ENCODE data around the gene LRRC14B.
"Not testable (repeated sequence)": the region's sequence is repeated elsewhere in the genome, so short reads cannot be mapped to it uniquely, and the experiment has no call there.

LRRC14B gene

DNA sequence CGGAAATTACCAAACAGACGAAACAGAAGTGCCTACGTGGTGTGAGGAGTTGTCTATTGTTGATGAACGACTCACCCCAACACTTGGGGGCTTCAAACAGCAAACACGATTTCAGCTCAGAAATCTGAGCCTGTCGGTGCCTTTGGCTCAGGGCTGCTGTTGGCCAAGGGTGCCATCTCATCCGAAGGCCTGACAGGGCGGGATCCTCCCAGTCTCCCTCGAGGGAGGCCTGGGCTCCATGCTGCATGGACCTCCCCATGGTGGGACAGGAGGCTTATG lies 1.3 kb downstream of the LRRC14B start:
- no peak for DNase-seq (ENCODE audit: low spot score)

DNA sequence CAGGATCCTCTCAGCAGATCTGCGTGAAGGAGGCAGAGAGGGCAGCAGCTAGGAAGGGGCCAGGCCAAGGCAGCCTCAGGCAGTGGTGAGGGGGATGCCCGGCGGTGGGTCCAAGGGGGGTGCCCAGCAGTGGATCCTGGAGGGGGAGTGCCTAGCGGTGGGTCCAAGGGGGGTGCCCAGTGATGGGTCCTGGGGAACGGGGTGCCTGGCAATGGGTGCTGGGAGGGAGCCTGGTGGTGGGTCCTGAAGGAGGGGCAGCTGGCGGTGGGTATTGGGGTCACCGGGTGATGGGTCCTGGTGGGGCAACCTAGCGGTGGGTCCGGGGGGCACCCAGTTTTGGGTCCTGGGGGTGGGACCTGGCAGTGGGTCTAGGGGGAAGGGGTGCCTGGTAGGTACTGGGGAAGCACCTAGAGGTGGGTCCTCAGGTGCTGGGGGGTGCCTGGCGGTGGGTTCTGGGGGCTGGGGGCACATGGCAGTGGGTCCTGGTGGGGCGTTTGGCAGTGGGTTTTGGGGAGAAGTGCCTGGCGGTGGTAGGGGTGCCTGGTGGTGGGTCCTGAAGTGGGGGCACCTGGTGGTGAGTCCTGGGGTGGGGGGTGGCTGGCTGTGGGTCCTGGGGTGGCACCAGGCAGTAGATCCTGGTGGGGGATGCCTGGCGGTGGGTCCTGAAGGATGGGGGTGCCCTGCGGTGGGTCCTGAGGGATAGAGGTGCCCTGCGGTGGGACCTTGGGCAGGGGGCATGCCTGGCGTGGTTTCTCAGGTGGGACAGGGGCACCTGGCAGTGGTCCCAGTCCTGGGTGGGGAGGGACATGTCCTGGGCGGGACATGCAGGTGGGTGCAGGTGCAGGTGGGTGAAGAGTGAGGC lies 1.9 kb downstream of the LRRC14B start:
- no peak for DNase-seq (ENCODE audit: low spot score)

DNA sequence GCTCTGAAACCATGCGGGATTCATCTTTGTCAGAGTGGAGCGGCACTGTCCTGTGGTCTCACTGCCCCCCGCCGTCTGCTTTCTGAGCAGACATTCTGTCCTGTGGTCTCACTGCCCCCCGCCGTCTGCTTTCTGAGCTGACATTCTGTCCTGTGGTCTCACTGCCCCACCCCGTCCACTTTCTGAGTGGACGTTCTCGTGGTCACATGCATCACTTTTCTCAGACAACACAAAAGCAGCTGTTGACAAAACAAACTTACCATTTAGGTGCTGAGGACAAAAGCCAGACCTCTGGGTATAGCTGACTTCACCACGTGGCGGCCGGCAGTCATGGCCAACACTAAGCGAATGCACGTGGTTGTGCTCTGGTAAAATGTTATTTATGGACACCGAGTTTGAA lies 2.8 kb downstream of the LRRC14B start:
- no peak for DNase-seq (ENCODE audit: low spot score)

DNA sequence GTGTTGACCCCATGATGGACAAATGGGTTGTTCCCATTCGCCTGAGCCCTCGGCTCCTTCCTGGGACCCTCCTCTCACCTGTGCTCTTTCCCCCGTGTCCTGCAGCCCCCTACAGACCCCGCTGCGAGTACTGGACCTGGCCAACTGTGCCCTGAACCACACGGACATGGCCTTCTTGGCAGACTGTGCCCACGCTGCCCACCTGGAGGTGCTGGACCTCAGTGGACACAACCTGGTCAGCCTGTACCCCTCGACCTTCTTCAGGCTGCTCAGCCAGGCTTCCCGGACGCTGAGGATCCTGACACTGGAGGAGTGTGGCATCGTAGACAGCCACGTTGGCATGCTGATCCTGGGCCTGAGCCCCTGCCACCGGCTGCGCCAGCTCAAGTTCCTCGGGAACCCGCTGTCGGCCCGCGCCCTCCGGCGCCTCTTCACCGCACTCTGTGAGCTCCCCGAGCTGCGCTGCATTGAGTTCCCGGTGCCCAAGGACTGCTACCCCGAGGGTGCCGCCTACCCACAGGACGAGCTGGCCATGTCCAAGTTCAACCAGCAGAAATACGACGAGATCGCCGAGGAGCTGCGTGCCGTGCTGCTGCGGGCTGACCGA lies 3.4 kb downstream of the LRRC14B start:
- DNase-seq (ENCODE audit: low spot score), result no peak

DNA sequence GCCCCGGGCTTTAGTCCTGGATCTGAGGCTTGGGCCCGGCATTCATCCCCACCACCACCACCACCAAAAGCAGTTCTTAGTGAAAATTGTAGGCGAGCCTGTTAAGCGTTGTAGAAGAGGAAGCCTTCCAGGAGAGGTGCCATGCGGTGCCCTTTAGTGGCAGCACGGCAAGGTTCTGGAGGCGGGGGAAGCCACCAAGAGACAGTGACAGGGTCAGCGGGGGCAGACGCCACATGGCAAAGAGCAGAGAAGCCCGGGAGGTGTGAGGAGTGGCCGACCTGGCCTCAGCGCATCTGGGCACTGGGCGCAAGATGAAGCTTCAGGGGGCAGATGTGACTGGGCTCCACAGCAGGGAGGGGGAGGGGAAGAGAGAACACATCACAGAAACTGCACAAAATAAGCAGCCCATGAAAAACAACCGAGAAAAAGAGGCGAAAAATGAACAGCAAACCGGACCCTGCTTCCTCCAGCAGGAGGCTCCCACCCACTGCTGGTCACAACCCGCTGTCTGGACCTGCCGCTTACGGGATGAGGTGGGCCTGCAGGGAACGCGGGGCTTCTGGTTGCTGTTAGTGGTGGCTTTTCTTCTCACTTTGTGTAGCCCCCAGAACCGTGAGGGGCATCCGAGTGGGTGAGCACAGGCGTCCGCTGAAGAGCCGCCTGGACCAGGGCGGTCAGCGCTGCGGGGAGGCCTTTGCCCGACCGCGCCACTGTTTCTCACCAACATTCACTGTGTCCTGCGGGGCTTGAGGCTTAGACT lies 4.3 kb downstream of the LRRC14B start:
- no peak for DNase-seq (ENCODE audit: low spot score)

DNA sequence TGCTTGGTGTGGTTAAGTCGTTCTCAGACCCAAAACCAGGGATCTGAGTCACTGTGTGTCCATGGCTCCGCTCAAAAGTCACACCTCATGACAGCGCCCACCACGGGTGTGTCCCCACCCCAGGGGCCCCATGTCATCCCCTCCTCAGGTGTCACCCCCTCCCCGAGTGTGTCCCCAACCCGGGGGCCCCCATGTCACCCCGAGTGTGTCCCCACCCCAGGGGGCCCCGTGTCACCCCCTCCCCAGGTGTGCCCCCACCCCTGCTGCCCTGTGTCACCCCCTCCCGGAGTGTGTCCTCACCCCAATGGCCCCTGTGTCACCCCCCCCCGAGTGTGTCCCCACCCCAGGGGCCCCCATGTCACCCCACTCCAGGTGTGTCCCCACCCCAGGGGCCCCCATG lies 5.1 kb downstream of the LRRC14B start:
- no peak for DNase-seq (ENCODE audit: low spot score)

DNA sequence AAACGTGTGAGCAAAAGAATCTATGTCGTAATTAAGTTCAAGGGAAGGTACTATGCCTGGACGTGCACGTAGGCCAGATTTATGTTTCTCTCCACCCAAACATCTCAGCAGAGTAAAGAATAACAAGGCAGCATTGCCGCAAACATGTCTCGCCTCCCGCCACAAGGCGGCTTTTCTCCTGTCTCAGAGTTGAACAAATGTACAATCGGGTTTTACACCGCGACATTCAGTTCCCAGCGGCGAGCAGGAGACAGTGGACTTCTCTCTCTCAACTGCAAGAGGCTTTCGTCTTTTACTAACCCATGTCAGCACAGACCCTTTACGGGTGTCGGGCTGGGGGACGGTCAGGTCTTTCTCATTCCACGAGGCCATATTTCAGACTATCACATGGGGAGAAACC lies 5.7 kb downstream of the LRRC14B start:
- not testable (repeated sequence) for DNase-seq (ENCODE audit: low spot score)

DNA sequence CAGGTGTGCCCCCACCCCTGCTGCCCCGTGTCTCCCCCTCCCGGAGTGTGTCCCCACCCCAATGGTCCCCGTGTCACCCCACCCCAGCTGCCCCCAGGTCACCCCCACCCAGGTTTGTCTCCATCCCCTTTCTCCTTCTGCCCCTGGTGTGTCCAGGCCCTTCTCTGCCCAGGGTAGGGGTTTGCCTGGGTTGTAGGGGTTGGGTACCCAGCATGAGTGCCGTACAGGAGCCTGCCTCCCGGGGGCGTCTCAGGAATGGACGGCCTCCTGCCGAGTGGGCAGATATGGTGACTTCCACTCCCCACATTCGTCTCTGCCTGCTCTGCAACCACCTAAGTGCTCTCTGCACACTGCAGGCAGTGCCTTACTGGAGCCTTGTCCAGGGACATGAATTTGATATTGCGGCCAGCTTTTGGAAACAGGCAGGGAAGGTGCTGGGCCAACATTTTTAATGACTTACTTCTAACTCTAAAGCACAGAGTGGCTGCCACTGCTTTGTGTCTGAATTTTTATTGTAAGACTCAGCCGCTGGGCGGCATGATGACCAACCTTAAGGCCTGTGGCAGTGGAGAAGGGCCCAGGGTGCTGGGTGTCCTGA lies 6.7 kb downstream of the LRRC14B start:
- no peak for DNase-seq (ENCODE audit: low spot score)

DNA sequence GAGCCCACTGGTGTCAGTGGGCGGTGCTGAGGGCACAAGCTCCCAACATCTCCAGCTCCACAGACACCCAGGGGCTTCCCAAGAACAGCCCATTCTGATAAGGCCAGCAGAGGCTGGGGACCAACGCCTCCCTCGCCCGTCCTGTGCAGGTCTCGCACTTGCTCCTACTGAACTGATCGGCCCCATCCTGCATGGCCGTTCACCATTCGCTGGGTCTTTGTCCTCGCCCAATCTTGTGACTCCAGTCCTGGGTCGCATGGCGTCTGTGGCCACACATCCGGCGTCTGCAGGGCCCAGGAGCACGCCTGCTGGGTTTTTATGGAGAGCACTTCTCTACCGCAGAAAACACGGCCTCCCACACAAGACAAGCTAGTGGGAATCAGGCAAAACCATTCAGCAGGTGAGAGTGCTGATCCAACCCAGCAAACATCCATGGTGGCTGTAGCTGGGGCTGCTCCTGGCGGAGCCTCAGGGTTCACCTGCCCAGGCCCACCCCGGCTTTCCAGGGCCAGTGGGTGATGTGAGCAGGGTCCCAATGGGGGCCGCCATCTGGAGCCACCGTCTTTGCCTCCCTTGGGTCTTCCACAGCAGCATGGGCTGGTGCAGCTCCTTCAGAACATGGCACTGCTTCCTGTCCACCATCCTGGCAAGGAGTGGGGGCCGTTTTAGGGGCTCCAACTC lies 7.4 kb downstream of the LRRC14B start:
- DNase-seq (ENCODE audit: low spot score), result no peak

DNA sequence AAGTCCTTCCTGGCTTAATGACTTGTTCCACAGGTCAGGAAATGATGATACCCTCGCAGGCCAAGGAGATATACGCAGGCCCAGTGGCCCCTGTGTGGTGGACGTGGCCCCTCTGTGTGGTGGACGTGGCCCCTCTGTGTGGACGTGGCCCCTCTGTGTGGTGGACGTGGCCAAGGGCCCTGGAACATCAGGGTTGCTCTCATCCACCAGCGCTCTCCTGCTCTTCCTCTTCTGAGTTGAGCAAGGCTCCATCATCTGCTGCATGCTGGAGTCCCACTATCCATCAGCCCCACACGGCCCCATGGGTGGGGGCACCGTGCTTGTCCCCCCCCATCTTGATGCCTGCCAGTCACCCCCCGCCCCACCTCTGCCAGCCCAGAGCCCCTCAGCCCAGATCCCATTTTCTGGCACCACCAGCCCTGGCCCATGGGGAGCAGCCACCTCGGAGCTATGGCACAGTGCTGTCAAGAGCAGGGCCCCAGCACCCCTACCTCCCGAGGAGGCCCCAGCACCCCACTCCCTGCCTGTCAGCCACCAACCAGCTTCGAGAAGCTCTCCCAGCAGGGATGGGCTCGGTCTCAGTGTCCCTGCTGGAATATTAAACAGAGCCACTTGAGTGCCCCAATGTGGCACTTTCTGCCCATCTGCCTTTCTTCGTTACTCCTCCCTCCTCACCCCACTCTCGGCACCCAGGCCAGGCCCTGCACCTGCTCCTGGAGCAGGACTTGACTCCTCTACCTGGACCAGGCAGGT lies 8.1 kb downstream of the LRRC14B start:
- no peak for DNase-seq (ENCODE audit: low spot score)

DNA sequence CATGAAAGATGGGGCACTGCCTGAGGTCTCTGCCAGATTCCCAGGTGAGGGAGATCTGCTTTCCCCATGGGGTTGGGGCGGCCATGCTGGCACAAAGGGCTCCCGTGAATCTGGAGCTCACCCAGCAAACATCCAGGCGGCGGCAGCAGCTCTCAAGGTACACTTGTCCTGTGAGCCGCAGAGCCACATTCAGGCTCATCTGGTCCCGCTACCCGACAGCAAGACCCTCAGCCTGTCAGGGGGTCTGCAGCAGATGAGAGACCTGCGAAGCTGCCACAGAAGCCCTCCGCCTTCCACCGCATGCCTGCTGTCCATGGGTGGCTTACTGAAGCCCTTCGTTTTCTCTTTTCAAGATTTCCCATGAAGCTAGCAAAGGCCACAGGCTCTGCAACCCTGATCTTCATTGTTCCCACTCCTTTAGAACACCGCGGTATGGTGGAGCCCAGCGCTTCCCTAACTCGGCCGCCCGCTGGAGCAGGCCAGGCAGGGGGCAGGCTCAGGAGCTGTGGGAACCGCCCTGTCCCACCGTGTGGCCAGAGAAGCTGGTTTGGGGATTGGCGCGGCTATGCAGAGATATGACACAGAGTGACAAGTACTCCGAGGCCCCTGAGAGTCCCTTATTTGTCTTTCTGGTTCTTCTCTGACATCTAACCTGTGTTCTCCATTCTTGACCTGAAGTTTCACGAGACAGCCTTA lies 8.8 kb downstream of the LRRC14B start:
- no peak for DNase-seq (ENCODE audit: low spot score)

DNA sequence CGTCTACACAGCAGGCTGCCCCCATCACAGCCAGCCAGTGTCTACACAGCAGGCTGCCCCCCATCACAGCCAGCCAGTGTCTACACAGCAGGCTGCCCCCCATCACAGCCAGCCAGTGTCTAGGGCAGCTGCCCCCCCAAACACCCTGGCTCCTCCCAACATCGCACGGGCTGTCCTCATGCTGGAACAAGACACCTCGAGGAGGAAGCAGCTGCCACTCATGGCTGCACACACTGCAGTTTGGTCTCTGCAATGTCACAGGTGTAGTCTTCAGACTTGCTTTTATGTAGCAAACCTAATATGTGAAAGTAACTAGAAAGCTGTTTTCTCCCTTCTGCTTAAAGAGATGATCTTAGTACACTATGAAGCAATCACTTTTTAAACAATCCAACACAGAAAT lies 9.7 kb downstream of the LRRC14B start:
- no peak for DNase-seq (ENCODE audit: low spot score)

DNA sequence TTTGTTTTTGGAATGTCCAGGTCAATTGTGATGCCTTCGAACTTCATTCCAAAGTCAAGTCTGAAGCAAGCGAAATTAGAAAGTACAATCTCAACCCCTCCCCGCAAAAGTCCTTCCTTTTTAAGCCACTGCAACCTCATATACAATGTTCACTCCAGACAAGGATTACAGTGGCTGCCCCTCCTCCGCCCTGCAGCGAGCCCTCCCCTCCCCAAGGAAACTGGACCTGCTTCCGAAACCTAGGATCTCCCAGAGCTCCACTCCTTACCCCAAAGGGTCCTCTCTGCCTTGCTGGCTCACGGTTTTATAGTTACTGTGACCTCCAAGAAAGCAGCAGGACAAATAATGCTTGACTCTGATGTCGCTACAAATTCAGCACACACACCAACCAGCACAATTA lies 10.4 kb downstream of the LRRC14B start:
- no peak for DNase-seq (ENCODE audit: low spot score)

DNA sequence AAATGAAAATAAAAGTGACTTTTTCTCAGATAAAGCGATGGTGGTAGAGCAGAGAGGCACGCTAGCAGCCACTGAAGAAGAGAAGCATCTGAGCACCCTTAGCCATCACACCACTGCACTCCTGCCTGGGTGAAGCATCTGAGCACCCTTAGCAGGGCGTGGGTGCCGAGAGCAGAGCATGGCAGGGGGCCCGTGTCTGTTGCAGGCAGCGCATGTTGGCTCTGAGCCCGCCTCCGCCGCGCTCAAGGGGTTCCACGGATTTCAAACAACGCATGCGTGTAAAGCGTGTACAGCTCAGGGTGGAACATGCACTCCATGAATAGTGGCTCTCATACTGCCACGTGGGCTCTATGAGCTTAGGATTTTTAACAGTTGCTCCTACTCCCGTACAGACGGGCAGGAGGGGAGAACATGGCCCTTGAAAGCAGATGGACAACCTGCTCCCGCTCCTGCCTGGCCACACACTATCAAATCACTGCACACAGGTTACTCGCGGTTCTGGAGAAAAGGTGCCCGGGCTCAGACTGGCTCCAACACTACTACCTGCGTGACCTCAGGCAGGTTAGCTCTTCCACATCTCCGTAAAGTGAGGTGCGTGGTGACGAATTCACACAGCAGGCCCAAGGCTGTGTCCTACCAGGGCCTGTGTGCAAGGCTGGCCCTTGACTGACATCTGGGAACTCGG lies 12.1 kb downstream of the LRRC14B start:
- no peak for DNase-seq (ENCODE audit: low spot score)

DNA sequence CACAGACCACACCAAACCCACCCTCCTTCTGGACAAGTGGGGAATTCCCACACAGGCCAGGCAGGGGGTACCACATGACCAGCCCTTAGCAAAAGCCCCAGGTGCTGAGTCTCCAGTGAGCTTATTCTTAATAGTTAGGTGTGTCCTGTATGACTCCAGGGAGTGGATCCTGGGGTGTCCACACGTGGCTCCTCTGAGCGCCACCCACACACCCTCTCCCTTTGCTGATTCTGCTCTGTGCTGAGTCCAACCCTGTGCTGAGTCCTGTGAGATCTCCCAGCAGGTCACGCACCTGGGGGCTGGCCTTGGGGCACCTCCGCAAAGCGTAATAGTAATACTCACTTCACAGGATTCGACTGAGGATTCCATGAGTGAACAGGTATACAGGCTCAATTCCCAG lies 12.7 kb downstream of the LRRC14B start:
- DNase-seq (ENCODE audit: low spot score), result no peak

DNA sequence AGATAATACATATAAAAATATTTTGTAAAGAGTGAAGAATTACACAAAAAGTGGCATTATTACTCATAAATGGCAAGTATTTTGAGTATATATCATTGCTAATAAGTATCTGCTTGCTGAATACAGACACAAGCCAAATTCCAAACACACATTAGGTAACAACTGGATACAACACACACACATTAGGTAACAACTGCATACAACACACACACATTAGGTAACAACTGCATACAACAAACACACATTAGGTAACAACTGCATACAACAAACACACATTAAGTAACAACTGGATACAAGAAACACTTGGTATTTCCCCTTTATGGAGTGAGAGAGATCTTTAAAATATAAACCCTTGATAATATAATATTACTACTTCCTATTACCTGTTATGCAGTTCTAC lies 13.2 kb downstream of the LRRC14B start:
- DNase-seq (ENCODE audit: low spot score), result no peak

DNA sequence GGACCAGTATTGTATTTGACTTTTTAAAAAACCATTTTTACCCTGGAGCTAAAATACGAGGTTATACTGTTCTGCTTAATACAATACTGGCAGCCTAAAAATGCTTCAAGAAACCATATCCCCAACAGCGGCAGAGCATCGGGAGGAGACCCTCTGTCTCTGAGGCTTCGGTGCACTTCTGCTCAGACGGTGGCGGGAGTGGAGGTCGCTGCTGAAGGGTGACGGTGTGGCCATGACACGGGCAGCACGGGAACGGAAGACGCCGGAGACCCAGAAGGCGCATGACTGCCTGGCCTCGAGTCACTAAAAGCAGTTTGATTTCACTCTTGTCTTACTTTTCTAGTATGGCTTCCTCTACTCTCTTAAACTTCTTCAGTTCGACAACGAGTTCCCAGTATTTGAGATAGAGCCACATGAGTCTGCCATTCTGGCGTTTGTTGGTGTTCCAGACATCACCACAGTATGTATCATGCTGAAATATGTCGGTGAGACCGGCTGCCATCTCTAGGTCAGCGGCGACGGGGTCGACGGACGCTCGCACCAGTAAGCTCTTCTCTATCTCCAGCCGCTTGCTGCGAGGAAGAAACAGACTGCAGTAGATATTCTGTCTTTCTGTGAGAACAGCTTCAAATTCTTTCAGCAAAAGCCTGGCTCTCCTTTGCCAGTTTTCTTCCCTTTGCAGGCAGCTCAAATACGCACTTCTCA lies 13.8 kb downstream of the LRRC14B start:
- DNase-seq (ENCODE audit: low spot score), result no peak

DNA sequence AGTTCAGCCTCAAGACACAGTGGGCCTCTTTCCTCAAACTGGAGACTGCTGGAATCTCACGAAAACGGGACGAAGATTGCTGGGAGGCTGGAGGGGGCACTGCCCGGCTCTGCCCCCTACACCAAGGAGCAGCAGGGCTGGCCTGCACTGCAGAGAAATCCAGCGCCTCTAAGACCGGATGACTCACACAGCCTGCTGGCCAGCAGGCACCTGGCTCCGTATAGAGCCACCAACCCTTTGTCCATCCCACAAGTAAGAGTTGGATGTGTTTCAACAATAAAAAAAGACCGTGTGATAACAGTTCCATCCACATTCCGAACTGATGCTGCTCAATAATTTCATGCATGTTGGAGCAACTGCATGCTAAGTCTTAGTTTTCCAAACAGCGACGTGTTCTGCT lies 15.1 kb downstream of the LRRC14B start:
- no peak for DNase-seq (ENCODE audit: low spot score)

DNA sequence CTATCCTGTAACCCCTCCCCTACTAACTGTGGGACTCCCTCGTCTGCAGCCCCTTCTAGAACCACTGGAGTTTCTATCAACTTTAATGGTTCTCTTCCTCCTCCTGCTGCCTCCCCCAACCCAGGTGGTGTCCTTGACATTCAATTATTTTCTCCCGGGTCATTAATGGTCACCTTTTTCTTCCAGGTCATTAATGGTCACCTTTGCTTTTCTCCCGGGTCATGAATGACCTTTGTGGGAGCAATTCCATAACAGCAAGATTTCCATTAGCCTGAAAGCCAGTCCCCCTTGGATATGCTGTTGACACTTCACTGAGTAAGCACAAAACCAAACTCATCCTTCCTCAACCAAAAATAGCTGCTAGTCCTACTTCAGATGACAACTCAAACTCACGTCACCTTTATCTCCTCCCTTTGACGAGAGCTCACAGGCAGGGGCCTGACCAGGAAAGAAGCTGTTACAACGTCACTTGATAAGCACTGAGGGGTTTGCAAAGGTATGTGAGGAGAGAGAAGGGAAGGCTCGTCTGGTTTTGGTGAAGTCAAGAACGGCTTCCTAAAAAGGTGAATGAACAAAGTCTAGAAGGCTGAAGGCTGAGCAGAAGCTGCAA lies 15.7 kb downstream of the LRRC14B start:
- no peak for DNase-seq (ENCODE audit: low spot score)
